Measurements from ENCODE around the gene ZNF367. TPM values are rescaled to one million over a fixed set of nuclear protein-coding genes. Genes with fewer than 3 reads are reported as not detected.

The ZNF367 gene
- total and polyA plus RNA-seq, 9 of the 15 experiments (the other 6 are each of a cell fraction or from before 2014, with no cell fraction given): 2.7 to 14.4 (median 10.0) TPM

- ChIA-PET CTCF (ENCODE audit: low intra/inter-chr PET ratio) (no interaction called here), POLR2A (interaction anchor here (3.1 kb wide), 1 partner anchor 10 kb away, joined by 12 read pairs; no protein-coding TSS in a partner anchor)
- no TSS peak for BruUV-seq (replicated peaks)
- ATAC-seq (no peak), FAIRE-seq (no peak), DNase-seq (ENCODE audit: extremely low read depth in 1 of 4, low spot score in 3 of 4) (no peak)
- Histone ChIP-seq H3K36me3 (ENCODE audit: control insufficient read depth, insufficient read depth, low read length) (no peaks in the 10 kb centered on the region), H3K27ac (ENCODE audit: extremely low read depth, low read depth, low read length) (no peak overlapping the region), H3K4me2 (ENCODE audit: insufficient read depth, low read length) (no peak overlapping the region), H3K9me1 (ENCODE audit: control insufficient read depth, insufficient read depth, low read length) (no peaks in the 10 kb centered on the region), H3K27me3 (ENCODE audit: control insufficient read depth in 2 of 2, insufficient read depth in 2 of 2, low read length in 2 of 2) (no peaks in the 10 kb centered on the region), H2AFZ (ENCODE audit: low read depth, low read length) (no peak overlapping the region), H3K9me3 (replicated peaks; ENCODE audit: control insufficient read depth, insufficient read depth, low read depth, low read length) (no peaks in the 10 kb centered on the region), H3K4me1 (replicated peaks in 1 of 2; ENCODE audit: control insufficient read depth in 2 of 2, insufficient read depth in 2 of 2, low read length in 2 of 2) (peaks cover 0 to 24% of the 10 kb centered on the region in 2 experiments; a peak in 3 of 5 replicates), H4K20me1 (replicated peaks; ENCODE audit: control insufficient read depth, insufficient read depth, low read length) (no peaks in the 10 kb centered on the region), H3K79me2 (ENCODE audit: control insufficient read depth, insufficient read depth, low read length) (peaks cover 1% of the 10 kb centered on the region; the same call in 1 of the 3 replicates), H3K4me3 (no peak overlapping the region), H3K9ac (ENCODE audit: insufficient read depth in 1 of 2, low read depth in 2 of 2, low read length in 2 of 2) (no peak overlapping the region)
- WGBS (ENCODE audit: insufficient coverage, low coverage, missing lambda C conversion rate): 58% methylated on average over 4 of the region's 4 CpGs
- TF ChIP-seq CBX5 (IDR thresholded peaks at IDR 0.05; ENCODE audit: borderline replicate concordance, low read depth) (no peak), ZNF785 (CRISPR knock-in tag; IDR thresholded peaks at IDR 0.05) (no peak), TAF7 (tag; IDR thresholded peaks at IDR 0.05) (no peak), CBFB (CRISPR knock-in tag; IDR thresholded peaks at IDR 0.05) (no peak), FOXA3 (CRISPR knock-in tag; conservative IDR thresholded peaks at IDR 0.05 in 1 of 2, IDR thresholded peaks at IDR 0.05 in 1 of 2) (no peak), SMAD2 (IDR thresholded peaks at IDR 0.05; ENCODE audit: low read depth, low read length) (no peak), ZNF41 (CRISPR knock-in tag; conservative IDR thresholded peaks at IDR 0.05) (no peak), HDAC2 (IDR thresholded peaks at IDR 0.05) (no peak), SMAD1 (IDR thresholded peaks at IDR 0.05; ENCODE audit: low read depth, low read length, partially characterized antibody) (no peak), SMARCA4 (IDR thresholded peaks at IDR 0.05) (no peak), ZBTB17 (CRISPR knock-in tag; IDR thresholded peaks at IDR 0.05) (no peak), ZNF57 (CRISPR knock-in tag; IDR thresholded peaks at IDR 0.05) (no peak), THRB (CRISPR knock-in tag; conservative IDR thresholded peaks at IDR 0.05) (no peak), ZFX (CRISPR knock-in tag; IDR thresholded peaks at IDR 0.05) (no peak), CREBBP (IDR thresholded peaks at IDR 0.05; ENCODE audit: low read depth, low read length) (no peak), PCBP1 (IDR thresholded peaks at IDR 0.05; ENCODE audit: low read depth, low read length, poor library complexity, severe bottlenecking) (no peak)
- TF ChIP-seq, protein P1, sequence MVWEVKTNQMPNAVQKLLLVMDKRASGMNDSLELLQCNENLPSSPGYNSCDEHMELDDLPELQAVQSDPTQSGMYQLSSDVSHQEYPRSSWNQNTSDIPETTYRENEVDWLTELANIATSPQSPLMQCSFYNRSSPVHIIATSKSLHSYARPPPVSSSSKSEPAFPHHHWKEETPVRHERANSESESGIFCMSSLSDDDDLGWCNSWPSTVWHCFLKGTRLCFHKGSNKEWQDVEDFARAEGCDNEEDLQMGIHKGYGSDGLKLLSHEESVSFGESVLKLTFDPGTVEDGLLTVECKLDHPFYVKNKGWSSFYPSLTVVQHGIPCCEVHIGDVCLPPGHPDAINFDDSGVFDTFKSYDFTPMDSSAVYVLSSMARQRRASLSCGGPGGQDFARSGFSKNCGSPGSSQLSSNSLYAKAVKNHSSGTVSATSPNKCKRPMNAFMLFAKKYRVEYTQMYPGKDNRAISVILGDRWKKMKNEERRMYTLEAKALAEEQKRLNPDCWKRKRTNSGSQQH (CRISPR knock-in tag; IDR thresholded peaks at IDR 0.05): no peak
- TF ChIP-seq, protein P2, sequence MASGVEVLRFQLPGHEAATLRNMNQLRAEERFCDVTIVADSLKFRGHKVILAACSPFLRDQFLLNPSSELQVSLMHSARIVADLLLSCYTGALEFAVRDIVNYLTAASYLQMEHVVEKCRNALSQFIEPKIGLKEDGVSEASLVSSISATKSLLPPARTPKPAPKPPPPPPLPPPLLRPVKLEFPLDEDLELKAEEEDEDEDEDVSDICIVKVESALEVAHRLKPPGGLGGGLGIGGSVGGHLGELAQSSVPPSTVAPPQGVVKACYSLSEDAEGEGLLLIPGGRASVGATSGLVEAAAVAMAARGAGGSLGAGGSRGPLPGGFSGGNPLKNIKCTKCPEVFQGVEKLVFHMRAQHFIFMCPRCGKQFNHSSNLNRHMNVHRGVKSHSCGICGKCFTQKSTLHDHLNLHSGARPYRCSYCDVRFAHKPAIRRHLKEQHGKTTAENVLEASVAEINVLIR (CRISPR knock-in tag; IDR thresholded peaks at IDR 0.05): no peak
- in situ Hi-C loops (cut with MboI): loop anchor here (25.0 kb wide), 1 partner anchor 237 kb away; the partner anchor contains the start of gene PRXL2C
- intact Hi-C loops (cut with micrococcal nuclease): no loop called here
Observed at GRCh38 chr9:96425500-96426169, 7.5 kb upstream of the ZNF367 start.

All from K562 (cell line).